Measurements from ENCODE around the gene PTEN. TPM values are rescaled to one million over a fixed set of nuclear protein-coding genes. Genes with fewer than 3 reads are reported as not detected.

Gene PTEN
- total RNA-seq, 1 experiment from 2014 or later, result 58.7 TPM

DNA sequence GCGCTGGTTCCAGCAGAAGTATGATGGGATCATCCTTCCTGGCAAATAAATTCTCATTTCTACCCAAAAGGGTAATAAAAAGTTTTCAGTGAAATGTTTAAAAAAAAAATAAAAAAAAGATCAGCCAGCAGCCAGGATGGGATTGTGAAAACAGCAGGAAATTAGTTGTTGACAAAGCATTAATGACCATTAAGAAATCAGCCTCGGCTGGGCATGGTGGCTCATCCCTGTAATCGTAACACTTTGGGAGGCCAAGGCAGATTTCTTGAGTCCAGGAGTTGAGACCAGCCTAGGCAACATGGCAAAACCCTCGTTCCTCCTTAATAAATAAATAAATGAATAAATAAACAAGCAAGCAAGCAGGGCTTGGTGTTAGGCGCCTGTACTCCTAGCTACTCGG is 82.6 kb downstream of the PTEN start:
- no peak for ATAC-seq
- RAD21 ChIA-PET (ENCODE audit: low non-redundant PET in 1 of 2, low total read pairs in 2 of 2, uncharacterized antibody in 2 of 2, unreplicated experiment in 2 of 2), result no interaction called here
- BruUV-seq (replicated peaks), result no TSS peak
- no peak overlapping the region for H2AFZ ChIP-seq (ENCODE audit: low read depth, low read length, poor library complexity, severe bottlenecking)
- POLR2A ChIA-PET, result no interaction called here
- no peak overlapping the region for H3K27ac ChIP-seq (ENCODE audit: low read depth, low read length)
- TF ChIP-seq CBX3 (IDR thresholded peaks at IDR 0.05; ENCODE audit: low read depth), result no peak
- TF ChIP-seq SRF (IDR thresholded peaks at IDR 0.05; ENCODE audit: low read depth), result no peak
- no peak for TF ChIP-seq SIN3A (IDR thresholded peaks at IDR 0.05; ENCODE audit: low read depth)
- TF ChIP-seq FOSL1 (IDR thresholded peaks at IDR 0.05; ENCODE audit: low read depth), result no peak
- no peak for TF ChIP-seq POLR2A (IDR thresholded peaks at IDR 0.05; ENCODE audit: borderline replicate concordance, extremely low read depth, insufficient read depth, insufficient read length)
- no peak for TF ChIP-seq ELF1 (IDR thresholded peaks at IDR 0.05; ENCODE audit: borderline replicate concordance, low read depth)
- TF ChIP-seq ZFX (IDR thresholded peaks at IDR 0.05), result no peak
- no peak for TF ChIP-seq EGR1 (IDR thresholded peaks at IDR 0.05; ENCODE audit: low read depth)
- no peak for TF ChIP-seq RAD21 (IDR thresholded peaks at IDR 0.05; ENCODE audit: low read depth)
- TF ChIP-seq, protein P1, sequence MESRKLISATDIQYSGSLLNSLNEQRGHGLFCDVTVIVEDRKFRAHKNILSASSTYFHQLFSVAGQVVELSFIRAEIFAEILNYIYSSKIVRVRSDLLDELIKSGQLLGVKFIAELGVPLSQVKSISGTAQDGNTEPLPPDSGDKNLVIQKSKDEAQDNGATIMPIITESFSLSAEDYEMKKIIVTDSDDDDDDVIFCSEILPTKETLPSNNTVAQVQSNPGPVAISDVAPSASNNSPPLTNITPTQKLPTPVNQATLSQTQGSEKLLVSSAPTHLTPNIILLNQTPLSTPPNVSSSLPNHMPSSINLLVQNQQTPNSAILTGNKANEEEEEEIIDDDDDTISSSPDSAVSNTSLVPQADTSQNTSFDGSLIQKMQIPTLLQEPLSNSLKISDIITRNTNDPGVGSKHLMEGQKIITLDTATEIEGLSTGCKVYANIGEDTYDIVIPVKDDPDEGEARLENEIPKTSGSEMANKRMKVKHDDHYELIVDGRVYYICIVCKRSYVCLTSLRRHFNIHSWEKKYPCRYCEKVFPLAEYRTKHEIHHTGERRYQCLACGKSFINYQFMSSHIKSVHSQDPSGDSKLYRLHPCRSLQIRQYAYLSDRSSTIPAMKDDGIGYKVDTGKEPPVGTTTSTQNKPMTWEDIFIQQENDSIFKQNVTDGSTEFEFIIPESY (IDR thresholded peaks at IDR 0.05; ENCODE audit: extremely low read depth, insufficient replicate concordance, low read length), result no peak
- no peaks in the 10 kb centered on the region for H3K27me3 ChIP-seq (ENCODE audit: insufficient read depth, low read length)
- H3K9me3 ChIP-seq (ENCODE audit: control insufficient read depth in 1 of 2, insufficient read depth in 1 of 2, low read depth in 1 of 2, low read length in 2 of 2), result no peaks in the 10 kb centered on the region
- no peak overlapping the region for H3K9ac ChIP-seq (ENCODE audit: low read length)
- DNase-seq (ENCODE audit: low read depth, low spot score), result no peak
- H3K4me2 ChIP-seq (ENCODE audit: low read length), result no peak overlapping the region
- intact Hi-C loops (cut with micrococcal nuclease), result no loop called here
- no peaks in the 10 kb centered on the region for H4K20me1 ChIP-seq (ENCODE audit: insufficient read depth)
- H3K4me3 ChIP-seq (replicated peaks in 1 of 2; ENCODE audit: low read depth in 1 of 2, low read length in 2 of 2), result no peak overlapping the region
- H3K9me2 ChIP-seq (ENCODE audit: insufficient read depth), result no peaks in the 10 kb centered on the region; the same call in 1 of the 2 replicates
- peaks cover 10% of the 10 kb centered on the region for H3K79me2 ChIP-seq (ENCODE audit: insufficient read depth, low read length)
- CTCF ChIA-PET, result no interaction called here
- H3K4me1 ChIP-seq (ENCODE audit: control insufficient read depth in 1 of 2, insufficient read depth in 2 of 2, low read length in 2 of 2), result peaks cover 13 to 18% of the 10 kb centered on the region in 2 experiments
- no peaks in the 10 kb centered on the region for H3K36me3 ChIP-seq (ENCODE audit: control insufficient read depth in 1 of 2, insufficient read depth in 2 of 2, low read length in 2 of 2)

DNA sequence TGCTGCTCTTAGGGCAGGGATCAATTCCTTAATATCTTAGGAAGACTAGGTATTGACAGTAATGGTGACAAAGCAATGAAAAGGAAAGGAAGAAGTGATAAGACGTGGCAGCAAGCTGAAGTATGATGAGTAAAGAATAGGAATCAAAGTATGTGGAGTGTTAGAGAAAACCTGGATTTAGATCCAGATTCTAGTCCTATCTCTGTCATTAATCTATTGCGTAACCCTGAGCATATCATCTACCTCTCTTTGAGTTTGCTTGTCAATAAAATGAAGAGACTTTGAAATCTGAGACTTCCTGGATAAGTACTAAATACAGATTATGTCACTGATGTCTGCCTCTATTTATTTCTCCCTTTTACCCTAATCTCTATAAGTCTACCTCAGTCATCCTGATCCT is 89.2 kb downstream of the PTEN start:
- BruUV-seq (replicated peaks), result no TSS peak
- RAD21 ChIA-PET (ENCODE audit: low non-redundant PET in 1 of 2, low total read pairs in 2 of 2, uncharacterized antibody in 2 of 2, unreplicated experiment in 2 of 2), result no interaction called here
- no peak for TF ChIP-seq JUND (IDR thresholded peaks at IDR 0.05)
- TF ChIP-seq SP1 (IDR thresholded peaks at IDR 0.05; ENCODE audit: low read depth), result no peak
- TF ChIP-seq, protein P2, sequence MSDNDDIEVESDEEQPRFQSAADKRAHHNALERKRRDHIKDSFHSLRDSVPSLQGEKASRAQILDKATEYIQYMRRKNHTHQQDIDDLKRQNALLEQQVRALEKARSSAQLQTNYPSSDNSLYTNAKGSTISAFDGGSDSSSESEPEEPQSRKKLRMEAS (IDR thresholded peaks at IDR 0.05), result no peak
- TF ChIP-seq, protein P3, sequence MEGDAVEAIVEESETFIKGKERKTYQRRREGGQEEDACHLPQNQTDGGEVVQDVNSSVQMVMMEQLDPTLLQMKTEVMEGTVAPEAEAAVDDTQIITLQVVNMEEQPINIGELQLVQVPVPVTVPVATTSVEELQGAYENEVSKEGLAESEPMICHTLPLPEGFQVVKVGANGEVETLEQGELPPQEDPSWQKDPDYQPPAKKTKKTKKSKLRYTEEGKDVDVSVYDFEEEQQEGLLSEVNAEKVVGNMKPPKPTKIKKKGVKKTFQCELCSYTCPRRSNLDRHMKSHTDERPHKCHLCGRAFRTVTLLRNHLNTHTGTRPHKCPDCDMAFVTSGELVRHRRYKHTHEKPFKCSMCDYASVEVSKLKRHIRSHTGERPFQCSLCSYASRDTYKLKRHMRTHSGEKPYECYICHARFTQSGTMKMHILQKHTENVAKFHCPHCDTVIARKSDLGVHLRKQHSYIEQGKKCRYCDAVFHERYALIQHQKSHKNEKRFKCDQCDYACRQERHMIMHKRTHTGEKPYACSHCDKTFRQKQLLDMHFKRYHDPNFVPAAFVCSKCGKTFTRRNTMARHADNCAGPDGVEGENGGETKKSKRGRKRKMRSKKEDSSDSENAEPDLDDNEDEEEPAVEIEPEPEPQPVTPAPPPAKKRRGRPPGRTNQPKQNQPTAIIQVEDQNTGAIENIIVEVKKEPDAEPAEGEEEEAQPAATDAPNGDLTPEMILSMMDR (IDR thresholded peaks at IDR 0.05 in 2 of 3, conservative IDR thresholded peaks at IDR 0.05 in 1 of 3; ENCODE audit: borderline replicate concordance in 1 of 3, insufficient read depth in 1 of 3, low read depth in 2 of 3, low read length in 2 of 3), result no peak
- no peak for TF ChIP-seq ELF1 (IDR thresholded peaks at IDR 0.05; ENCODE audit: borderline replicate concordance, low read depth)
- TF ChIP-seq CBX3 (IDR thresholded peaks at IDR 0.05; ENCODE audit: low read depth), result no peak
- no peak for TF ChIP-seq TCF7L2 (IDR thresholded peaks at IDR 0.05; ENCODE audit: borderline replicate concordance, extremely low read depth, insufficient read depth, insufficient read length)
- TF ChIP-seq, protein P1 (IDR thresholded peaks at IDR 0.05; ENCODE audit: extremely low read depth, insufficient replicate concordance, low read length), result no peak
- no peak for TF ChIP-seq YY1 (IDR thresholded peaks at IDR 0.05; ENCODE audit: extremely low read depth, insufficient replicate concordance, low read depth, low read length)
- no peak for TF ChIP-seq ZFX (IDR thresholded peaks at IDR 0.05)

More for the DNA sequence above, 89.2 kb downstream of the PTEN start:
- Histone ChIP-seq H3K9me2 (ENCODE audit: insufficient read depth) (no peaks in the 10 kb centered on the region; the same call in 1 of the 2 replicates), H4K20me1 (ENCODE audit: insufficient read depth) (no peaks in the 10 kb centered on the region; the same call in 1 of the 2 replicates), H3K9me3 (ENCODE audit: control insufficient read depth in 1 of 2, insufficient read depth in 1 of 2, low read depth in 1 of 2, low read length in 2 of 2) (no peaks in the 10 kb centered on the region), H3K36me3 (ENCODE audit: control insufficient read depth in 1 of 2, insufficient read depth in 2 of 2, low read length in 2 of 2) (no peaks in the 10 kb centered on the region; a peak in 1 of 4 replicates), H3K9ac (ENCODE audit: low read length) (no peak overlapping the region), H2AFZ (ENCODE audit: low read depth, low read length, poor library complexity, severe bottlenecking) (no peak overlapping the region), H3K27ac (ENCODE audit: low read depth, low read length) (no peak overlapping the region), H3K4me3 (replicated peaks in 1 of 2; ENCODE audit: low read depth in 1 of 2, low read length in 2 of 2) (no peak overlapping the region), H3K4me1 (ENCODE audit: control insufficient read depth in 1 of 2, insufficient read depth in 2 of 2, low read length in 2 of 2) (peaks cover 13 to 21% of the 10 kb centered on the region in 2 experiments), H3K27me3 (ENCODE audit: insufficient read depth, low read length) (no peaks in the 10 kb centered on the region), H3K4me2 (ENCODE audit: low read length) (no peak overlapping the region), H3K79me2 (ENCODE audit: insufficient read depth, low read length) (peaks cover 13% of the 10 kb centered on the region)
- POLR2A ChIA-PET, result no interaction called here
- ATAC-seq (no peak), DNase-seq (ENCODE audit: low read depth, low spot score) (no peak)
- CTCF ChIA-PET, result no interaction called here
- intact Hi-C loops (cut with micrococcal nuclease), result no loop called here
